CD8-positive, alpha-beta memory T cell (primary cell): ENCODE data around the gene TOMM7. TPM values are rescaled to one million over a fixed set of nuclear protein-coding genes. Genes with fewer than 3 reads are reported as not detected.
A peak's percentile ranks its signal among the peaks of the same experiment; 100 is the strongest.

Source experiments
- CTCF ChIA-PET: fragments of 350-600 bp; sonication (Branson Sonifier 250); formaldehyde crosslinking; loops from one replicate; lab custom pipeline; 2021; ENCODE audit warnings: antibody characterized with exemption; lab: Charles Lee
- POLR2A ChIA-PET: fragments of 350-600 bp; sonication (Branson Sonifier 250); formaldehyde crosslinking; loops from one replicate; lab custom pipeline; 2021; ENCODE audit warnings: antibody characterized with exemption; lab: Charles Lee
- DNase-seq, 5 donors: peaks; one replicate each; pipeline versions ENCODE4 v3.0.0 to v3.0.0-alpha.2; 2020 to 2022; ENCODE audit warnings: mixed read lengths in 1 of 5
- H3K27ac ChIP-seq: one replicate; pipeline ENCODE4 v1.7.0; 2013; ENCODE audit warnings: low read depth, mild to moderate bottlenecking, low read length, moderate library complexity
- H3K27me3 ChIP-seq: 2 replicates; pipeline ENCODE4 v1.7.0; 2013; ENCODE audit warnings: low read length, mild to moderate bottlenecking; ENCODE audit not compliant: insufficient read depth, poor library complexity, severe bottlenecking
- H3K36me3 ChIP-seq: 2 replicates; pipeline ENCODE4 v1.7.0; 2013; ENCODE audit warnings: mild to moderate bottlenecking, low read length, moderate library complexity; ENCODE audit not compliant: insufficient read depth
- H3K4me1 ChIP-seq: 2 replicates; pipeline ENCODE4 v1.7.0; 2013; ENCODE audit warnings: mild to moderate bottlenecking, low read length, moderate library complexity; ENCODE audit not compliant: insufficient read depth
- H3K4me3 ChIP-seq: 2 replicates; pipeline ENCODE4 v1.7.0; 2013; ENCODE audit warnings: mild to moderate bottlenecking, low read length
- H3K9me3 ChIP-seq: 2 replicates; pipeline ENCODE4 v1.7.0; 2013; ENCODE audit warnings: mild to moderate bottlenecking, low read length
- H3K27ac Mint-ChIP-seq, 8 donors: one replicate each; pipeline ENCODE4 v1.8.0; 2020 to 2021; ENCODE audit warnings: mixed read lengths in 8 of 8, mild to moderate bottlenecking in 6 of 8, inconsistent platforms in 3 of 8, moderate library complexity in 3 of 8
- H3K27me3 Mint-ChIP-seq, 2 donors: one replicate each; pipeline ENCODE4 v1.8.0; 2020 to 2021; ENCODE audit warnings: mixed read lengths in 2 of 2, mild to moderate bottlenecking in 1 of 2, moderate library complexity in 1 of 2
- H3K36me3 Mint-ChIP-seq, 3 donors: one replicate each; pipeline ENCODE4 v1.8.0; 2020 to 2021; ENCODE audit warnings: mixed read lengths in 3 of 3, inconsistent platforms in 1 of 3, mild to moderate bottlenecking in 1 of 3
- H3K4me1 Mint-ChIP-seq, 3 donors: one replicate each; pipeline ENCODE4 v1.8.0; 2020 to 2021; ENCODE audit warnings: mixed read lengths in 3 of 3, inconsistent platforms in 1 of 3, mild to moderate bottlenecking in 1 of 3
- H3K4me3 Mint-ChIP-seq, 7 donors: one replicate each; pipeline ENCODE4 v1.8.0; 2020 to 2021; ENCODE audit warnings: mixed read lengths in 7 of 7, mild to moderate bottlenecking in 6 of 7, moderate library complexity in 4 of 7, inconsistent platforms in 2 of 7
- H3K9me3 Mint-ChIP-seq, 5 donors: one replicate each; pipeline ENCODE4 v1.8.0; 2020 to 2022; ENCODE audit warnings: mixed read lengths in 5 of 5, mild to moderate bottlenecking in 3 of 5, moderate library complexity in 2 of 5, inconsistent platforms in 1 of 5
- polyA plus RNA-seq: library from polyadenylated mRNA; unstranded; fragments of 300-500 nt; fragmentation: Illumina TruSeq; gene quantifications from one replicate; pipeline ENCODE4 v1.2.3, GENCODE V29; 2021
- total RNA-seq, 2 experiments: library from RNA; stranded (reverse); gene quantifications; one replicate each; pipeline ENCODE4 v1.2.3, GENCODE V29; 2021

TOMM7 gene
- total and polyA plus RNA-seq, 3 experiments from 2014 or later: 299 to 409 (median 318) TPM

GRCh38 chr7:22864855-22865601, 42.4 kb upstream of the TOMM7 start:
- no peaks in the 10 kb centered on the region for H3K9me3 Mint-ChIP-seq
- no peaks in the 10 kb centered on the region for H3K4me1 ChIP-seq
- H3K4me3 ChIP-seq: no peak overlapping the region
- peaks cover 4 to 12% (median 4%) of the 10 kb centered on the region in 3 donors for H3K4me1 Mint-ChIP-seq
- ChIA-PET POLR2A (no interaction called here), CTCF (no interaction called here)
- H3K9me3 ChIP-seq: no peaks in the 10 kb centered on the region
- H3K27ac Mint-ChIP-seq: peak overlapping the region in 3 of 8 donors; percentile 4 to 45 (median 26)
- no peak overlapping the region for H3K27ac ChIP-seq
- H3K36me3 ChIP-seq: no peaks in the 10 kb centered on the region
- peaks cover 5 to 27% (median 10%) of the 10 kb centered on the region in 3 donors for H3K36me3 Mint-ChIP-seq
- no peak overlapping the region for H3K4me3 Mint-ChIP-seq
- no peak for DNase-seq
- no peaks in the 10 kb centered on the region for H3K27me3 Mint-ChIP-seq
- no peaks in the 10 kb centered on the region for H3K27me3 ChIP-seq

DNA sequence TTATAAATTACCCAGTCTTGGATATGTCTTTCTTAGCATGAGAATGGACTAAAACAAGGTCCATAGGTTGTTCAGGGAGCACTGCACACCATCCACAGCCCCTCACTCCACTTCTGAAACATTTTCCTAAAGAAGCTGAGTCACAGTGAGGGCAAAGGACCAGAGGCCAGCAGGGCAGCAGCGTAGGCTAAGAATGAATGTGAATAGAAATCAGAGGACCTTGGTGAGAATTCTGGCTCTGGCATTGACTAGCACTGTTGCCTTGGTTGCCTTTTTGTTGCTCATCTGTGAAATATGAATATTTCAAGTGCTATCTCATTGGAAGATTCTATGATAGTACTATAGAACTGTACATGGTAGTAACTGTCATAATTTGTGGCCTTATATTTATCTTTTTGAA, 41.7 kb upstream of the TOMM7 start:
- Mint-ChIP-seq H3K4me3 (no peak overlapping the region), H3K36me3 (peaks cover 5 to 30% (median 8%) of the 10 kb centered on the region in 3 donors), H3K4me1 (peaks cover 4 to 16% (median 7%) of the 10 kb centered on the region in 3 donors), H3K9me3 (no peaks in the 10 kb centered on the region), H3K27ac (no peak overlapping the region), H3K27me3 (no peaks in the 10 kb centered on the region)
- no peaks in the 10 kb centered on the region for H3K9me3 ChIP-seq
- CTCF ChIA-PET: no interaction called here
- H3K4me3 ChIP-seq: no peak overlapping the region
- H3K27me3 ChIP-seq: no peaks in the 10 kb centered on the region
- no peak for DNase-seq
- POLR2A ChIA-PET: no interaction called here
- H3K4me1 ChIP-seq: no peaks in the 10 kb centered on the region
- H3K27ac ChIP-seq: no peak overlapping the region
- no peaks in the 10 kb centered on the region for H3K36me3 ChIP-seq

GRCh38 chr7:22863156-22863899, 40.7 kb upstream of the TOMM7 start:
- peaks cover 0 to 34% (median 5%) of the 10 kb centered on the region in 3 donors for H3K36me3 Mint-ChIP-seq
- CTCF ChIA-PET: no interaction called here

DNA sequence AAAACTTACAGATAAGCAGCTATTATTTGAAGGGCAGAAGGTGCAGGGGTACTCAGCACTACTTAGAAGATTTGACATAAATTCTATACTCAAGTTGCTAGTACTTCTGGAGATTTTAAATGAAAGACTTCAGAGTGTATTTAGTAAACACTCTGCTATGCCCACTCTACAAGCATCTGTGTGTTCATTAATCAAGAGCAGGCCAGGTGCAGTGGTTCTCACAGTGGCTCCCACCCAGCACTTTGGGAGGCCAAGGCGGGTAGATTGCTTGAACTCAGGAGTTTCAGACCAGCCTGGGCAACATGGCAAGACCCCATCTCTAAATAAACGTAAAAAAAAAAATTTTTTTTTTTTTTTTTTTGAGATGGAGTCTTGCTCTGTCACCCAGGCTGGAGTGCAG, 38.9 kb upstream of the TOMM7 start:
- no peak for DNase-seq
- Mint-ChIP-seq H3K4me3 (no peak overlapping the region), H3K4me1 (peaks cover 5 to 23% (median 12%) of the 10 kb centered on the region in 3 donors), H3K9me3 (no peaks in the 10 kb centered on the region), H3K36me3 (peaks cover 0 to 41% (median 3%) of the 10 kb centered on the region in 3 donors), H3K27ac (no peak overlapping the region), H3K27me3 (no peaks in the 10 kb centered on the region)
- Histone ChIP-seq H3K4me1 (no peaks in the 10 kb centered on the region), H3K36me3 (peaks cover 8% of the 10 kb centered on the region), H3K27ac (no peak overlapping the region), H3K9me3 (no peaks in the 10 kb centered on the region), H3K4me3 (no peak overlapping the region), H3K27me3 (no peaks in the 10 kb centered on the region)
- CTCF ChIA-PET: no interaction called here
- POLR2A ChIA-PET: no interaction called here

More at GRCh38 chr7:22863156-22863899, 40.7 kb upstream of the TOMM7 start:
- Histone ChIP-seq H3K4me3 (no peak overlapping the region), H3K27me3 (no peaks in the 10 kb centered on the region), H3K36me3 (peaks cover 5% of the 10 kb centered on the region), H3K9me3 (no peaks in the 10 kb centered on the region), H3K27ac (no peak overlapping the region), H3K4me1 (no peaks in the 10 kb centered on the region)
- H3K27me3 Mint-ChIP-seq: no peaks in the 10 kb centered on the region
- H3K4me1 Mint-ChIP-seq: peaks cover 4 to 20% (median 7%) of the 10 kb centered on the region in 3 donors
- no peaks in the 10 kb centered on the region for H3K9me3 Mint-ChIP-seq
- DNase-seq: no peak
- POLR2A ChIA-PET: no interaction called here
- no peak overlapping the region for H3K27ac Mint-ChIP-seq
- H3K4me3 Mint-ChIP-seq: no peak overlapping the region

- H3K4me1 ChIP-seq: no peaks in the 10 kb centered on the region
- no peaks in the 10 kb centered on the region for H3K9me3 Mint-ChIP-seq
- ChIA-PET CTCF (interaction anchor here (0.8 to 1.7 kb wide), 4 partner anchors 11 to 194 kb away, joined by 3 to 6 read pairs (median 4); partner anchors contain the start of gene IL6), POLR2A (no interaction called here)
- H3K27me3 ChIP-seq: no peaks in the 10 kb centered on the region
- peaks cover 0 to 46% (median 3%) of the 10 kb centered on the region in 3 donors for H3K36me3 Mint-ChIP-seq
- no peak overlapping the region for H3K4me3 Mint-ChIP-seq
- H3K4me3 ChIP-seq: no peak overlapping the region
- peaks cover 8% of the 10 kb centered on the region for H3K36me3 ChIP-seq
- no peaks in the 10 kb centered on the region for H3K27me3 Mint-ChIP-seq
- no peaks in the 10 kb centered on the region for H3K9me3 ChIP-seq
- H3K27ac Mint-ChIP-seq: no peak overlapping the region
- peak in 3 of 5 donors; percentile 6 to 15 (median 6) for DNase-seq
- H3K27ac ChIP-seq: no peak overlapping the region
- peaks cover 11 to 29% (median 19%) of the 10 kb centered on the region in 3 donors for H3K4me1 Mint-ChIP-seq
These were observed 38.3 kb upstream of the TOMM7 start for GRCh38 chr7:22860784-22861482.

- H3K27me3 ChIP-seq: no peaks in the 10 kb centered on the region
- H3K27me3 Mint-ChIP-seq: no peaks in the 10 kb centered on the region
- ChIA-PET POLR2A (no interaction called here), CTCF (interaction anchor here (0.8 to 1.7 kb wide), 4 partner anchors 10 to 195 kb away, joined by 3 to 6 read pairs (median 4); partner anchors contain the start of gene IL6)
- no peak overlapping the region for H3K27ac ChIP-seq
- peaks cover 2% of the 10 kb centered on the region for H3K4me1 ChIP-seq
- no peaks in the 10 kb centered on the region for H3K9me3 Mint-ChIP-seq
- peaks cover 14 to 32% (median 23%) of the 10 kb centered on the region in 3 donors for H3K4me1 Mint-ChIP-seq
- peak overlapping the region in 2 of 8 donors; percentile 17 to 76 for H3K27ac Mint-ChIP-seq
- no peak for DNase-seq
- H3K4me3 Mint-ChIP-seq: no peak overlapping the region
- peaks cover 8% of the 10 kb centered on the region for H3K36me3 ChIP-seq
- H3K9me3 ChIP-seq: no peaks in the 10 kb centered on the region
- peaks cover 0 to 46% (median 3%) of the 10 kb centered on the region in 3 donors for H3K36me3 Mint-ChIP-seq
- H3K4me3 ChIP-seq: no peak overlapping the region
These were observed 37.7 kb upstream of the TOMM7 start for GRCh38 chr7:22860337-22860736.

- peaks cover 4% of the 10 kb centered on the region for H3K4me1 ChIP-seq
- no peak for DNase-seq
- Mint-ChIP-seq H3K27ac (peak overlapping the region in 1 of 8 donors; percentile 76), H3K9me3 (no peaks in the 10 kb centered on the region), H3K4me3 (no peak overlapping the region), H3K4me1 (peaks cover 16 to 34% (median 29%) of the 10 kb centered on the region in 3 donors), H3K36me3 (peaks cover 0 to 43% (median 3%) of the 10 kb centered on the region in 3 donors), H3K27me3 (no peaks in the 10 kb centered on the region)
- no peak overlapping the region for H3K4me3 ChIP-seq
- H3K27ac ChIP-seq: no peak overlapping the region
- POLR2A ChIA-PET: no interaction called here
- H3K36me3 ChIP-seq: peaks cover 8% of the 10 kb centered on the region
- no peaks in the 10 kb centered on the region for H3K27me3 ChIP-seq
- H3K9me3 ChIP-seq: no peaks in the 10 kb centered on the region
- CTCF ChIA-PET: interaction anchor here (0.8 to 1.7 kb wide), 4 partner anchors 10 to 195 kb away, joined by 3 to 6 read pairs (median 4); partner anchors contain the start of gene IL6
These were observed 37.1 kb upstream of the TOMM7 start for GRCh38 chr7:22859641-22860290.
